ENCODE data around the gene TRAF3. TPM values are rescaled to one million over a fixed set of nuclear protein-coding genes. Genes with fewer than 3 reads are reported as not detected.
"Not testable (repeated sequence)": the region's sequence is repeated elsewhere in the genome, so short reads cannot be mapped to it uniquely, and the experiment has no call there.

The TRAF3 gene
- total RNA-seq, 1 donor from 2014 or later: 25.9 TPM

GRCh38 chr14:102764220-102764671 lies 13.0 kb upstream of the TRAF3 start:
- Mint-ChIP-seq H3K27me3 (ENCODE audit: low read depth, unreplicated experiment) (peaks cover 9% of the 10 kb centered on the region), H3K4me1 (ENCODE audit: low read depth, unreplicated experiment) (no peaks in the 10 kb centered on the region), H3K4me3 (ENCODE audit: unreplicated experiment) (no peak overlapping the region), H3K27ac (ENCODE audit: unreplicated experiment) (no peak overlapping the region), H3K36me3 (ENCODE audit: low read depth, unreplicated experiment) (peaks cover 2% of the 10 kb centered on the region), H3K9me3 (ENCODE audit: unreplicated experiment) (no peaks in the 10 kb centered on the region)
- Histone ChIP-seq H3K4me1 (ENCODE audit: insufficient read depth, low read length) (peaks cover 2% of the 10 kb centered on the region), H3K36me3 (ENCODE audit: insufficient read depth, low read length) (no peaks in the 10 kb centered on the region), H3K9ac (ENCODE audit: low read length) (no peak overlapping the region), H4K20me1 (ENCODE audit: insufficient read depth, low read length) (no peaks in the 10 kb centered on the region), H3K4me2 (ENCODE audit: low read length) (no peak overlapping the region), H3K27ac (ENCODE audit: low read depth, low read length) (no peak overlapping the region), H3K4me3 (ENCODE audit: insufficient read depth, low read depth, low read length) (no peak overlapping the region), H3K27me3 (ENCODE audit: insufficient read depth, low read length) (peaks cover 15% of the 10 kb centered on the region), H3K9me3 (ENCODE audit: insufficient read depth, low read depth, low read length) (no peaks in the 10 kb centered on the region), H3K79me2 (ENCODE audit: insufficient read depth, low read length) (no peaks in the 10 kb centered on the region), H2AFZ (ENCODE audit: low read depth, low read length) (no peak overlapping the region)
- no peak for FAIRE-seq
- no peak for TF ChIP-seq CTCF (IDR thresholded peaks at IDR 0.05; ENCODE audit: insufficient read depth, low read depth, low read length)
- TF ChIP-seq EZH2 (IDR thresholded peaks at IDR 0.05; ENCODE audit: insufficient read depth, low read length): no peak
- no peak for DNase-seq (ENCODE audit: low read depth)

- not testable (repeated sequence) for FAIRE-seq; H3K27ac Mint-ChIP-seq (ENCODE audit: unreplicated experiment); H3K36me3 Mint-ChIP-seq (ENCODE audit: low read depth, unreplicated experiment)
Observed at GRCh38 chr14:102765770-102766169, 11.5 kb upstream of the TRAF3 start.

GRCh38 chr14:102768223-102769048 lies 8.8 kb upstream of the TRAF3 start:
- Mint-ChIP-seq H3K27ac (ENCODE audit: unreplicated experiment) (no peak overlapping the region), H3K4me1 (ENCODE audit: low read depth, unreplicated experiment) (no peaks in the 10 kb centered on the region), H3K9me3 (ENCODE audit: unreplicated experiment) (no peaks in the 10 kb centered on the region), H3K36me3 (ENCODE audit: low read depth, unreplicated experiment) (peaks cover 2% of the 10 kb centered on the region), H3K27me3 (ENCODE audit: low read depth, unreplicated experiment) (peaks cover 14% of the 10 kb centered on the region), H3K4me3 (ENCODE audit: unreplicated experiment) (no peak overlapping the region)
- Histone ChIP-seq H3K9ac (ENCODE audit: low read length) (no peak overlapping the region), H3K4me1 (ENCODE audit: insufficient read depth, low read length) (no peaks in the 10 kb centered on the region), H4K20me1 (ENCODE audit: insufficient read depth, low read length) (no peaks in the 10 kb centered on the region), H3K9me3 (ENCODE audit: insufficient read depth, low read depth, low read length) (no peaks in the 10 kb centered on the region), H3K27me3 (ENCODE audit: insufficient read depth, low read length) (no peaks in the 10 kb centered on the region), H3K27ac (ENCODE audit: low read depth, low read length) (no peak overlapping the region), H3K79me2 (ENCODE audit: insufficient read depth, low read length) (no peaks in the 10 kb centered on the region), H3K36me3 (ENCODE audit: insufficient read depth, low read length) (no peaks in the 10 kb centered on the region), H2AFZ (ENCODE audit: low read depth, low read length) (no peak overlapping the region), H3K4me3 (ENCODE audit: insufficient read depth, low read depth, low read length) (no peak overlapping the region), H3K4me2 (ENCODE audit: low read length) (no peak overlapping the region)
- FAIRE-seq (no peak), DNase-seq (ENCODE audit: low read depth) (no peak)
- TF ChIP-seq CTCF (IDR thresholded peaks at IDR 0.05; ENCODE audit: insufficient read depth, low read depth, low read length): no peak
- TF ChIP-seq EZH2 (IDR thresholded peaks at IDR 0.05; ENCODE audit: insufficient read depth, low read length): no peak

More at GRCh38 chr14:102765770-102766169, 11.5 kb upstream of the TRAF3 start:
- H3K27me3 Mint-ChIP-seq (ENCODE audit: low read depth, unreplicated experiment): peaks cover 14% of the 10 kb centered on the region
- H3K9ac ChIP-seq (ENCODE audit: low read length); H3K4me1 ChIP-seq (ENCODE audit: insufficient read depth, low read length); H3K4me3 Mint-ChIP-seq (ENCODE audit: unreplicated experiment); H3K79me2 ChIP-seq (ENCODE audit: insufficient read depth, low read length); H3K27ac ChIP-seq (ENCODE audit: low read depth, low read length); H3K27me3 ChIP-seq (ENCODE audit: insufficient read depth, low read length); H3K4me3 ChIP-seq (ENCODE audit: insufficient read depth, low read depth, low read length); H3K9me3 ChIP-seq (ENCODE audit: insufficient read depth, low read depth, low read length); H3K9me3 Mint-ChIP-seq (ENCODE audit: unreplicated experiment); DNase-seq (ENCODE audit: low read depth); H2AFZ ChIP-seq (ENCODE audit: low read depth, low read length); H4K20me1 ChIP-seq (ENCODE audit: insufficient read depth, low read length); H3K4me2 ChIP-seq (ENCODE audit: low read length); H3K36me3 ChIP-seq (ENCODE audit: insufficient read depth, low read length); H3K4me1 Mint-ChIP-seq (ENCODE audit: low read depth, unreplicated experiment): not testable (repeated sequence)

Data from astrocyte (in vitro differentiated cells and primary cell).